Measurements from ENCODE around the gene OR10G7.

The OR10G7 gene, protein sequence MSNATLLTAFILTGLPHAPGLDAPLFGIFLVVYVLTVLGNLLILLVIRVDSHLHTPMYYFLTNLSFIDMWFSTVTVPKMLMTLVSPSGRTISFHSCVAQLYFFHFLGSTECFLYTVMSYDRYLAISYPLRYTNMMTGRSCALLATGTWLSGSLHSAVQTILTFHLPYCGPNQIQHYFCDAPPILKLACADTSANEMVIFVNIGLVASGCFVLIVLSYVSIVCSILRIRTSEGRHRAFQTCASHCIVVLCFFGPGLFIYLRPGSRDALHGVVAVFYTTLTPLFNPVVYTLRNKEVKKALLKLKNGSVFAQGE

DNA sequence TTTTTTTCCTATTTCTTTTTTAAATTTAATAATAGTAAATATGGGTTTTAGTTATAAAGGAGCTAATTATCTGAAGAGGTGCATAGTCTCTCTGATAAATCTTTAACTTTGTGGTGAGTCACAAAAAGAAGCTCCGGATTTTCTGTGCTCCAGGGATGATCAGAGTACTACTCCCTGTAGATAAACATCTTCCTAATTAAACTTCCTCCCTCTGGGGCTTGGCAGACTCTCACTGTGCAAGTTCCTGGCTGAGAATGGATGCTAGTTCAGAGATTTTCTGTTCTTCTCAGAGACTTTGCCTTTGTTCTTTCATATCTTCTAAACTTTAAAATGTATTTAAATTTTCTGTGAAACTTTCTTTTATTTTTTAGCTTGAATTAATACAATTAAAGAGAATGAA, at the start of gene OR10G7:
Gene OR10G7, minus strand, starts transcription at position 72 of the 400 bp plus-strand sequence. CDS start 2,324 bp downstream, outside the sequence.
- no peak within 1 kb of the TSS for H3K27ac ChIP-seq
- TF ChIP-seq, protein P1, sequence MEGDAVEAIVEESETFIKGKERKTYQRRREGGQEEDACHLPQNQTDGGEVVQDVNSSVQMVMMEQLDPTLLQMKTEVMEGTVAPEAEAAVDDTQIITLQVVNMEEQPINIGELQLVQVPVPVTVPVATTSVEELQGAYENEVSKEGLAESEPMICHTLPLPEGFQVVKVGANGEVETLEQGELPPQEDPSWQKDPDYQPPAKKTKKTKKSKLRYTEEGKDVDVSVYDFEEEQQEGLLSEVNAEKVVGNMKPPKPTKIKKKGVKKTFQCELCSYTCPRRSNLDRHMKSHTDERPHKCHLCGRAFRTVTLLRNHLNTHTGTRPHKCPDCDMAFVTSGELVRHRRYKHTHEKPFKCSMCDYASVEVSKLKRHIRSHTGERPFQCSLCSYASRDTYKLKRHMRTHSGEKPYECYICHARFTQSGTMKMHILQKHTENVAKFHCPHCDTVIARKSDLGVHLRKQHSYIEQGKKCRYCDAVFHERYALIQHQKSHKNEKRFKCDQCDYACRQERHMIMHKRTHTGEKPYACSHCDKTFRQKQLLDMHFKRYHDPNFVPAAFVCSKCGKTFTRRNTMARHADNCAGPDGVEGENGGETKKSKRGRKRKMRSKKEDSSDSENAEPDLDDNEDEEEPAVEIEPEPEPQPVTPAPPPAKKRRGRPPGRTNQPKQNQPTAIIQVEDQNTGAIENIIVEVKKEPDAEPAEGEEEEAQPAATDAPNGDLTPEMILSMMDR (conservative IDR thresholded peaks at IDR 0.05): no peak
- no peak for TF ChIP-seq ZFX (IDR thresholded peaks at IDR 0.05)

DNA sequence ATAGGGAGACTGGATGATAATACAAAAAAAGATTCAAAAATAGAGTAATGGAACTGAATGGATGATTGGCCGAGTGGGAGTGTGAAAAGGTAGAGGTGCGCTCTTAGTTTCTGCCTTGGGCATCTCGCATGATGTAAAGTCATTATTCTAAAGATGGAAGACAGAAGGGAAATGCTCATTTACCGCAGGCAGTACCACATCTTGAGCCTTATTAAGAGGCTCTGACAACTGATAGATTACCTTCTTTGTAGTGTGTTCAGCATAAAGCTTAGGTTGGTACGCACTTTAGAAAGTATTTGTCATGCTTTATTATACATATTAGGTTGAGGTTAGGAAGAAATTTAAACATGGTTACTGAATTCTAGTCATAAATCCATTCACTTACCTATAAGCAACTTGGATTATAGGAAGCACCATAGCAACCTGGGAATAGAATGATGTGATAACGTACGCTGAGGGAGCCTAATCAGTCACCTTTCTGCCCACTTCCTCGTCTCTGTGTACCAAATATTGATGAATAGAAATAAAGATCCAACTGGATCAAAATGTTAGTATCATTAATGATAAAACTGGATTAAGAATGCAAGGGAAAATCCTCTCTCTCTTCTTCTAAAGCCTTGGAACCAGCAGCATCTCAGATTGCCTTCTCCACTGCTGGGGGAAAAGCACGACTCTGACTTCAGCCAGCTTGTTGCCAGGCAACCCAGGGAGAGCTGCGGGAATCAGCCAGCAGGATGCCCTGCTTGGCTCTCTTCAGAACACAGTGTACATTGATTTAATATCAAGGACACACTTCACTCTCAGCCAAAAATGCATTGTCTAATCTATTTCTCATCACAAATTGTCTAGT, 45.1 kb upstream of the OR10G7 start:
- TF ChIP-seq, protein P1 (conservative IDR thresholded peaks at IDR 0.05): no peak
- no peak for TF ChIP-seq ZFX (IDR thresholded peaks at IDR 0.05)
- H3K27ac ChIP-seq: no peak overlapping the region

GRCh38 chr11:124085583-124085982, 44.5 kb upstream of the OR10G7 start:
- no peak for TF ChIP-seq ZFX (IDR thresholded peaks at IDR 0.05)
- TF ChIP-seq, protein P1 (conservative IDR thresholded peaks at IDR 0.05): no peak
- no peak overlapping the region for H3K27ac ChIP-seq

DNA sequence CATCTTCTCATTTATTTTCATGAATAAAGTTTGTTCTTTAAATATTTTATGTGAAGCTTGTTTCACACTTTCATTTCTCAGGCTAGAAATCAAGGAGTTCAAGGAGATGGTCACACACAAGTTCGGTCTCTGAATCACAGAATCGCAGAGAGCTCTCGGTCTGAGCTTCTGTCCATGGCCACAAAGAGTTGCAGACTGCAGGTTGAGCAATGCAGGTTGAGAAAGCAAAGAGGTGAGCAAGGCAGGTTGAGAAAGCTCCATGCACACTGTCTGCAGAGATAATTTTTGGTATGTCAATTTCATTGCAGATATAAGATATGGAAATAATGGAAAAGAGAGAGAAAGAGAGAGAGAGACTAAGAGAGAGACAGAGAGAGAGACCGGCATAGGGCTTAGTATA, 41.2 kb upstream of the OR10G7 start:
- TF ChIP-seq, protein P1 (conservative IDR thresholded peaks at IDR 0.05): no peak
- TF ChIP-seq ZFX (IDR thresholded peaks at IDR 0.05): no peak
- no peak overlapping the region for H3K27ac ChIP-seq

- no peak overlapping the region for H3K27ac ChIP-seq
- TF ChIP-seq, protein P1 (conservative IDR thresholded peaks at IDR 0.05): no peak
- TF ChIP-seq ZFX (IDR thresholded peaks at IDR 0.05): no peak
Observed at GRCh38 chr11:124081483-124081882, 40.4 kb upstream of the OR10G7 start.

- TF ChIP-seq, protein P1 (conservative IDR thresholded peaks at IDR 0.05): no peak
- TF ChIP-seq ZFX (IDR thresholded peaks at IDR 0.05): no peak
- H3K27ac ChIP-seq: no peak overlapping the region
Observed at GRCh38 chr11:124080327-124081001, 39.3 kb upstream of the OR10G7 start.
